Erythroblast (primary cell): Measurements from ENCODE around the gene TDP1.

Source experiments
- GATA1 ChIP-seq: IDR thresholded peaks from 2 replicates; pipeline ENCODE4 v1.6.1; 2011; ENCODE audit warnings: low read depth, mild to moderate bottlenecking, control low read depth, low read length, moderate library complexity
- POLR2A ChIP-seq: IDR thresholded peaks from 2 replicates; pipeline ENCODE4 v1.6.1; 2011; ENCODE audit warnings: mild to moderate bottlenecking, low read length

DNA sequence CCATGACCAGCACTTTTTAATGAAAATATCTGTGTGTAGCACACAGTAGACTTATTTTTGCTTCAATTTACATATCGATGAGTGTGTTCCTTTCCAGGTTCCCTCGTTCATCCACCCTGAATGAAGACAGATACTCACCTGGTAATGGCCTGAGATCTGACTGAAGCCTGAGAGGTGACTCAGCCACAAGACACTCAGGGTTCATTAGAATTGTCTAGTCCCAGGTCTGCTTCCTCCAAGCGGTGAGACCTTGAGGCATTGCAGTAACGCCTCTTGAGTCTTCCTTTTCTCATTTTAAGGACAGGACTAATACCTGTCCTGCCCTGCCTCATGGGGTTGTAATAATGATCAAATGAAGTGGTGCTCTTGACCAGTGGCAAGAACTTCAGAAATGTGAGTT lies 94.5 kb downstream of the TDP1 start:
- no peak for TF ChIP-seq POLR2A
- no peak for TF ChIP-seq GATA1
